ENCODE data around the gene BICRAL.

GRCh38 chr6:42877695-42878094, 95.8 kb downstream of the BICRAL start:
- TF ChIP-seq BHLHE40 (IDR thresholded peaks at IDR 0.05; ENCODE audit: borderline replicate concordance) (no peak), FOXA1 (IDR thresholded peaks at IDR 0.05) (no peak)
